ENCODE measurements around the gene TES.

GRCh38 chr7:116290740-116291139 is 80.4 kb downstream of the TES start:
- TF ChIP-seq CTCF (IDR thresholded peaks at IDR 0.05): no peak
- TF ChIP-seq EP300 (IDR thresholded peaks at IDR 0.05; ENCODE audit: low read depth): no peak
- no peak for TF ChIP-seq POLR2AphosphoS5 (IDR thresholded peaks at IDR 0.05)

All from transverse colon (tissue), 4 donors.